Parathyroid adenoma (tissue), 2 donors: ENCODE measurements around the gene LINS1.
"Not testable (repeated sequence)": the region's sequence is repeated elsewhere in the genome, so short reads cannot be mapped to it uniquely, and the experiment has no call there.

ENCODE experiments used
- H2AFZ ChIP-seq: fragments of 300-600 bp; sonication (generic); one replicate; pipeline ENCODE4 v1.7.0; 2017; ENCODE audit warnings: antibody characterized with exemption, mild to moderate bottlenecking
- H3K27ac ChIP-seq: fragments of 300-600 bp; sonication (generic); one replicate; pipeline ENCODE4 v1.7.0; 2017
- H3K27me3 ChIP-seq: fragments of 300-600 bp; sonication (generic); one replicate; pipeline ENCODE4 v1.7.0; 2017; ENCODE audit warnings: low read length; ENCODE audit not compliant: control insufficient read depth, insufficient read depth
- H3K36me3 ChIP-seq: fragments of 300-600 bp; sonication (generic); one replicate; pipeline ENCODE4 v1.7.0; 2017; ENCODE audit warnings: low read length; ENCODE audit not compliant: control insufficient read depth, insufficient read depth
- H3K4me1 ChIP-seq: fragments of 300-600 bp; sonication (generic); one replicate; pipeline ENCODE4 v1.7.0; 2017; ENCODE audit warnings: control low read depth
- H3K4me2 ChIP-seq: fragments of 300-600 bp; sonication (generic); one replicate; pipeline ENCODE4 v1.7.0; 2017; ENCODE audit warnings: low read length
- H3K4me3 ChIP-seq: fragments of 300-600 bp; sonication (generic); one replicate; pipeline ENCODE4 v1.7.0; 2017; ENCODE audit warnings: low read depth, low read length
- H3K79me2 ChIP-seq: fragments of 300-600 bp; sonication (generic); one replicate; pipeline ENCODE4 v1.7.0; 2017; ENCODE audit warnings: control low read depth
- H3K9ac ChIP-seq: fragments of 300-600 bp; sonication (generic); one replicate; pipeline ENCODE4 v1.7.0; 2017; ENCODE audit warnings: mild to moderate bottlenecking
- H3K9me3 ChIP-seq: fragments of 300-600 bp; sonication (generic); one replicate; pipeline ENCODE4 v1.7.0; 2017; ENCODE audit warnings: low read length; ENCODE audit not compliant: control insufficient read depth
- CTCF ChIP-seq: fragments of 300-600 bp; sonication (generic); IDR thresholded peaks from one replicate; pipeline ENCODE4 v1.7.0; 2017; ENCODE audit warnings: antibody characterized with exemption, mild to moderate bottlenecking
- donor health status: primary hyperparathyroidism.

Gene LINS1

GRCh38 chr15:100593431-100593830, 8.6 kb downstream of the LINS1 start:
- Histone ChIP-seq H3K4me2 (no peak overlapping the region), H3K4me3 (no peak overlapping the region), H2AFZ (no peak overlapping the region), H3K4me1 (no peaks in the 10 kb centered on the region), H3K27ac (no peak overlapping the region), H3K36me3 (no peaks in the 10 kb centered on the region), H3K9ac (no peak overlapping the region), H3K9me3 (no peaks in the 10 kb centered on the region), H3K27me3 (no peaks in the 10 kb centered on the region), H3K79me2 (peaks cover 16% of the 10 kb centered on the region)
- no peak for TF ChIP-seq CTCF

- H2AFZ ChIP-seq, result no peak overlapping the region
- peaks cover 14% of the 10 kb centered on the region for H3K79me2 ChIP-seq
- no peak overlapping the region for H3K27ac ChIP-seq
- no peak overlapping the region for H3K4me2 ChIP-seq
- H3K27me3 ChIP-seq, result no peaks in the 10 kb centered on the region
- no peaks in the 10 kb centered on the region for H3K9me3 ChIP-seq
- H3K9ac ChIP-seq, result no peak overlapping the region
- H3K4me3 ChIP-seq, result no peak overlapping the region
- TF ChIP-seq CTCF, result no peak
- H3K4me1 ChIP-seq, result no peaks in the 10 kb centered on the region
- H3K36me3 ChIP-seq, result no peaks in the 10 kb centered on the region
Observed at GRCh38 chr15:100592898-100593297, 9.1 kb downstream of the LINS1 start.

GRCh38 chr15:100591835-100592234, 10.1 kb downstream of the LINS1 start:
- no peak overlapping the region for H3K27ac ChIP-seq
- H3K79me2 ChIP-seq, result peaks cover 14% of the 10 kb centered on the region
- no peaks in the 10 kb centered on the region for H3K9me3 ChIP-seq
- H3K36me3 ChIP-seq, result no peaks in the 10 kb centered on the region
- H3K9ac ChIP-seq, result no peak overlapping the region
- no peaks in the 10 kb centered on the region for H3K27me3 ChIP-seq
- H3K4me1 ChIP-seq, result no peaks in the 10 kb centered on the region
- no peak overlapping the region for H3K4me2 ChIP-seq
- no peak for TF ChIP-seq CTCF
- H2AFZ ChIP-seq, result no peak overlapping the region
- no peak overlapping the region for H3K4me3 ChIP-seq

GRCh38 chr15:100591163-100591562, 10.8 kb downstream of the LINS1 start:
- not testable (repeated sequence) for H3K27me3 ChIP-seq, H2AFZ ChIP-seq, H3K9me3 ChIP-seq, H3K27ac ChIP-seq, H3K36me3 ChIP-seq, H3K4me1 ChIP-seq, H3K4me3 ChIP-seq, H3K9ac ChIP-seq, H3K4me2 ChIP-seq
- H3K79me2 ChIP-seq, result peaks cover 14% of the 10 kb centered on the region

GRCh38 chr15:100588638-100589242, 13.2 kb downstream of the LINS1 start:
- H3K9ac ChIP-seq, result no peak overlapping the region
- no peaks in the 10 kb centered on the region for H3K27me3 ChIP-seq
- no peak overlapping the region for H3K27ac ChIP-seq
- H3K4me1 ChIP-seq, result no peaks in the 10 kb centered on the region
- H3K9me3 ChIP-seq, result no peaks in the 10 kb centered on the region
- peaks cover 14% of the 10 kb centered on the region for H3K79me2 ChIP-seq
- TF ChIP-seq CTCF, result no peak
- no peaks in the 10 kb centered on the region for H3K36me3 ChIP-seq
- no peak overlapping the region for H2AFZ ChIP-seq
- no peak overlapping the region for H3K4me3 ChIP-seq
- no peak overlapping the region for H3K4me2 ChIP-seq
